HUES6 (cell line): ENCODE measurements around the gene SYNDIG1.

ENCODE experiments used
- H3K27ac ChIP-seq: 2 replicates; pipeline ENCODE4 v1.7.0; 2013; ENCODE audit warnings: low read depth, mild to moderate bottlenecking, low read length, inconsistent platforms
- H3K27me3 ChIP-seq: 2 replicates; pipeline ENCODE4 v1.6.1; 2013; ENCODE audit warnings: low read length; ENCODE audit not compliant: control insufficient read depth, insufficient read depth
- H3K36me3 ChIP-seq: 2 replicates; pipeline ENCODE4 v1.6.1; 2013; ENCODE audit warnings: low read length; ENCODE audit not compliant: control insufficient read depth, insufficient read depth
- H3K4me1 ChIP-seq: 2 replicates; pipeline ENCODE4 v1.6.1; 2013; ENCODE audit warnings: low read length; ENCODE audit not compliant: control insufficient read depth, insufficient read depth
- H3K4me3 ChIP-seq: 2 replicates; pipeline ENCODE4 v1.5.1; 2013; ENCODE audit warnings: low read depth, low read length
- H3K9ac ChIP-seq: one replicate; pipeline ENCODE4 v1.6.1; 2013; ENCODE audit warnings: mild to moderate bottlenecking, low read length
- H3K9me3 ChIP-seq: 2 replicates; pipeline ENCODE4 v1.6.1; 2013; ENCODE audit warnings: low read depth, low read length; ENCODE audit not compliant: control insufficient read depth, insufficient read depth

Gene SYNDIG1

GRCh38 chr20:24670981-24671380 is 201.6 kb downstream of the SYNDIG1 start:
- Histone ChIP-seq H3K36me3 (no peaks in the 10 kb centered on the region), H3K9ac (no peak overlapping the region), H3K27me3 (no peaks in the 10 kb centered on the region), H3K27ac (no peak overlapping the region), H3K4me1 (0 out of 2 replicates have a peak, but pooled peaks cover 3% of the 10 kb centered on the region), H3K4me3 (no peak overlapping the region), H3K9me3 (no peaks in the 10 kb centered on the region)

- no peaks in the 10 kb centered on the region for H3K36me3 ChIP-seq
- H3K9ac ChIP-seq = no peak overlapping the region
- 0 out of 2 replicates have a peak, but pooled peaks cover 3% of the 10 kb centered on the region for H3K4me1 ChIP-seq
- no peaks in the 10 kb centered on the region for H3K9me3 ChIP-seq
- no peaks in the 10 kb centered on the region for H3K27me3 ChIP-seq
- no peak overlapping the region for H3K27ac ChIP-seq
- H3K4me3 ChIP-seq = no peak overlapping the region
Measured at GRCh38 chr20:24672181-24672880, 202.9 kb downstream of the SYNDIG1 start.

- H3K27me3 ChIP-seq = no peaks in the 10 kb centered on the region
- no peaks in the 10 kb centered on the region for H3K36me3 ChIP-seq
- H3K27ac ChIP-seq = no peak overlapping the region
- H3K9me3 ChIP-seq = no peaks in the 10 kb centered on the region
- H3K9ac ChIP-seq = no peak overlapping the region
- H3K4me3 ChIP-seq = no peak overlapping the region
- H3K4me1 ChIP-seq = 0 out of 2 replicates have a peak, but pooled peaks cover 3% of the 10 kb centered on the region
Measured at GRCh38 chr20:24672886-24673677, 203.7 kb downstream of the SYNDIG1 start.

- Histone ChIP-seq H3K9ac (no peak overlapping the region), H3K36me3 (no peaks in the 10 kb centered on the region), H3K27me3 (no peaks in the 10 kb centered on the region), H3K4me3 (no peak overlapping the region), H3K9me3 (no peaks in the 10 kb centered on the region), H3K27ac (no peak overlapping the region), H3K4me1 (0 out of 2 replicates have a peak, but pooled peaks cover 3% of the 10 kb centered on the region)
Measured at GRCh38 chr20:24673678-24674570, 204.5 kb downstream of the SYNDIG1 start.

- H3K36me3 ChIP-seq = no peaks in the 10 kb centered on the region
- H3K4me1 ChIP-seq = no peaks in the 10 kb centered on the region
- H3K4me3 ChIP-seq = no peak overlapping the region
- H3K27me3 ChIP-seq = no peaks in the 10 kb centered on the region
- H3K9ac ChIP-seq = no peak overlapping the region
- H3K27ac ChIP-seq = no peak overlapping the region
- H3K9me3 ChIP-seq = no peaks in the 10 kb centered on the region
Measured at GRCh38 chr20:24674921-24675605, 205.6 kb downstream of the SYNDIG1 start.

- Histone ChIP-seq H3K4me3 (no peak overlapping the region), H3K36me3 (no peaks in the 10 kb centered on the region), H3K4me1 (no peaks in the 10 kb centered on the region), H3K27me3 (no peaks in the 10 kb centered on the region), H3K27ac (no peak overlapping the region), H3K9ac (no peak overlapping the region), H3K9me3 (no peaks in the 10 kb centered on the region)
Measured at GRCh38 chr20:24675651-24676352, 206.4 kb downstream of the SYNDIG1 start.

GRCh38 chr20:24676353-24676977 is 207.0 kb downstream of the SYNDIG1 start:
- Histone ChIP-seq H3K27ac (no peak overlapping the region), H3K36me3 (no peaks in the 10 kb centered on the region), H3K27me3 (no peaks in the 10 kb centered on the region), H3K9ac (no peak overlapping the region), H3K4me3 (no peak overlapping the region), H3K4me1 (no peaks in the 10 kb centered on the region), H3K9me3 (no peaks in the 10 kb centered on the region)

- Histone ChIP-seq H3K4me1 (no peaks in the 10 kb centered on the region), H3K4me3 (no peak overlapping the region), H3K36me3 (no peaks in the 10 kb centered on the region), H3K9ac (no peak overlapping the region), H3K9me3 (no peaks in the 10 kb centered on the region), H3K27me3 (no peaks in the 10 kb centered on the region), H3K27ac (no peak overlapping the region)
Measured at GRCh38 chr20:24676978-24677370, 207.5 kb downstream of the SYNDIG1 start.

GRCh38 chr20:24677626-24678315 is 208.3 kb downstream of the SYNDIG1 start:
- no peaks in the 10 kb centered on the region for H3K27me3 ChIP-seq
- no peak overlapping the region for H3K27ac ChIP-seq
- no peak overlapping the region for H3K4me3 ChIP-seq
- no peaks in the 10 kb centered on the region for H3K9me3 ChIP-seq
- no peaks in the 10 kb centered on the region for H3K36me3 ChIP-seq
- H3K9ac ChIP-seq = no peak overlapping the region
- no peaks in the 10 kb centered on the region for H3K4me1 ChIP-seq
